HG02759 (cell line): ENCODE results near the gene PRKG1.
"Not testable (repeated sequence)": the region's sequence is repeated elsewhere in the genome, so short reads cannot be mapped to it uniquely, and the experiment has no call there.

ENCODE experiments used
- ATAC-seq: cut with Tn5 transposase; IDR thresholded peaks from one replicate; pipeline ENCODE4 v1.9.1; 2021; ENCODE audit warnings: mild to moderate bottlenecking, moderate library complexity; ENCODE audit not compliant: unreplicated experiment

The PRKG1 gene

DNA sequence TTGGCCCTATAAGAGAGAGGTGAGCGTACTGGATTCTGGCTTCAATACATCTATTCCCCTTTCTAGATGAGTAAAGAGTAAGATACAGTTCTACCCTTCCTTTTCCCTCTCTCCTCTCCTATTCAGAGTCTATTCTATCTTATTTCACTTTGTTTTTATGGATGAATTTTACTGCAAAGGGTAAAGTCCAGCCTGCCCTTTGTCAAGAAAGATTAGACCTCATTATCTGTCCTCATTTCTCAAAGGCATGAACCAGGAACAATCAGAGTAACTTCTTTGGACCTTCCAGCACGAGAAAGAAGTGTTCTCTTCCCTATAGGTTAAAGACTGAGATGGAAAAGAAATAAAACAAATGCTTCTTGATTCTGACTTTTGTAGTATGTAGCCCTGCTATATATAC, 239.0 kb downstream of the PRKG1 start:
- no peak for ATAC-seq

DNA sequence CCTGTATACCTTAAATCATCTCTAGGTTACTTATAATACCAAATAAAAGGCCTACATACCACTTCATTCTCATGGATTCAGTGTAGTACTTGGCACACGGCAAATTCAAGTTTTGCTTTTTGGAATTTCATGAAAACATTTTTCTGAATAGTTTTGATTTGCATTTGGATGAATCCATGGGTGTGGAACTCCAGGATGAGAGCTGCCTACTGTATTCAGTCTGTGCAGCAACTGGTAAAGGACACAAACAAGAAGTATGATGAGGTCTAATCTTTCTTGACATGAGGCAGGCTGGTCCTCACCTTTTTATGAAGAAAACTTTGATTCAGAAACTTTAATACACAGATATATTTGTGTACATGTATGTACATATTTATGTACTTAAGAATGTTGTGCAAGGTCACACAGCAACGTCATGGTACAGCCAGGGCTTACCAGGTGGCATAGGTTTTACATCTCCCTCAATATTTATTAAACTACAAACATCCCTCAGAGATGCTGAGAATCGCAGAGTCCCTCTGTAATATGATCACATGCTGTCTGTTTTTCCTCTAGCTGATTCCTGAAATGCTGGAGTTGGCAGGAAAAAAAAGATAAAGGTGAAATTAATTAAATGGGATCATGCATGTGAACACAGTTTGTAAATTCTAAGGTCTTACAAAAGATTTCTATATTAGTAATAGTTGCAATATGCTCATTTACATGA, 239.6 kb downstream of the PRKG1 start:
- no peak for ATAC-seq

DNA sequence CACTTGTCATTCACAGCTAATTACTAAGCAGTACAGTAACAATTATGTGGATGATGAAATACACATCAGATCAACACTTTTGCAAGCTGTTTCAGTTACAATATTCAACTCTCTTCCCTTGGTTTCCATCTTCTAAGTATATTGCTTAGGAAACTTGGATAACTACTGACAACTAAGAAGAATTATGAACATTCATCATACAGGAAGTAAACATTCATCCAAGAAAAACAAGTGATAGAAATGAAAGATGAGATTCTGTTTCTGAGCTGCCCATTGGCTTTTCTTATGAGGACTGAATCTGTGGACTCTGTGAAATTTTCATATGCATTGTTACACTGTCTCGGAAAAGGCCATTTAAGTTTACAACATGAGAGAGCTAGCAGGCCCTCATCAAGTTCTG, 240.2 kb downstream of the PRKG1 start:
- ATAC-seq = no peak

DNA sequence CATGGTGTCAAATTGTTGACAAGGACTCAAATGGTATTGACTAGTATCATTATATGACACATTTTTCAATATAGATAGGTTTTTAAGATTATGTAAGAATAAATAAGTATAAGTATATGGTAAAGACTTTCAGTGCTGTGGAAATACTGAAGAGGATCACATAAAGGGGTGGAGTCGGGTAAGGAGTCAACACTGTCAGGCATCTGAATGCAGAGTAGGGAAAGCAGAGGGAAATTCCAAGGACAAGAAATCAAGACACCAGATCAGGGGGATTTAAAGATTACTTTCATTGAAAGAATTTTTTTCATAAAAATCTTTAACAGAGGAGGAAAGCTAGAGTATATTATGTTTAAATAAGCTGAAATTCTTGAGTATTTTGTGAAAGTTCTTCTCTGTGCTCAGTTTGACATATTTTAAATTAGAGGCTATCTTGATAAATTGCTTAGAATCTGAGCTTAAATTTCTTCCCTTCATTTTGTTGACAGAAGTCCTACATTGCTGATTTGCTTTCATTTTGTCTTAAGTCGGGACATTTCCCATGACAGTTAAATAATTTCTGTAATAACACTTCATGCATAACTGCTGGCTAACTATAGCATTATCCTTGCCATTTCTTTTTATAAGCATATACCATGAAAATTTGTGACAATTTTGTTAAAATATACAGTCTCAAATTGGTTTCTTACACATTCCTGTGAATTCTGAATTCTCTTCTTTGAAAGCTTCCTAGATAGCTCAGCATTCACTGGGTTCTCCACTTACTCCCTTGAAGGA, 244.3 kb downstream of the PRKG1 start:
- no peak for ATAC-seq

DNA sequence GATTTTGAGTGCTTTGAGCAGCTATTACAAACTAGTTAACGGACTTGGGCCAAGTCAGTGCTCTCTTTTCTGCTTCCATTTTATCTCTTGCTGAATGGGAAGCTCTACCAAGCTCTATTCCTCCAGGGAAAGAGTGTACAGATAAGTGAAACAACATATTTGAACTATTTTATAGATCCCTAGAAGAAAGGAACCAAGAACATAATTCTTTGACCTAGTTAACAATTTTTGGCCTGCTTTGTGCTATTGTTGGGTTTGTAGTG, 244.8 kb downstream of the PRKG1 start:
- no peak for ATAC-seq

DNA sequence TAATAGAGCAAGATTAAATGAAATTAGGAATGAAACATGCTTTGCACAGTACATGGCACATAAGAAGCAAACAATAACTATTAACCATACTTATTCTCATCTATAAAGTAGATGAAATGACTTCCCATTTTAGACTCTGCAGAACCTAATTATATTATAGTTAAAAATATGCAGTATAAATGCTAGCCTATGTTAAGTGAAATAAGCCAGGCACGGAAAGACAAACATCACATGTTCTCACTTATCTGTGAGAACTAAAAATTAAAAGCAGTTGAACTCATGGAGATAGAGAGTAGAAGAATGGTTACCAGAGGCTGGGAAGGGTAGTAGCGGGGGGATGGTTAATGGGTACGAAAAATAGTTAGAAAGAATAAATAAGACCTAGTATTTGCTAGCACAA, 247.0 kb downstream of the PRKG1 start:
- ATAC-seq = no peak

DNA sequence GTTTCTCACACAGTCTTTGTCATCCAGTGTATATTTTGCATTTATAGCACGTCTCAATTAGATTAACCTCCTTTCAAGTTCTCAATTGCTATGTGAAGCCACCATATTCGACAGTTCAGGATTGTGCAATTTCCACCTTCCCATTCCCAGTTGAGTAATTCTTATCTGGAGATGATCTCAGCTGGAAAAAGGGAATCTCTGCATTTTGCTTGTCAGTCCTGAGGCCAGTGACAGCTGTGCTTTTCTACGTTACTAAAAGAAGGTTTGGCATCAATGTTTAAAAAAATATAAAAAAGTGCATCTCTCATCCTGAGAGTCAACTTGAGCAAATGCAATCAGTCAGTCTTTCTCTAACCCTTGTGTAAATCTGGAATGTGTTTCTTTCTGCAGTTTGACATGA, 247.7 kb downstream of the PRKG1 start:
- no peak for ATAC-seq

DNA sequence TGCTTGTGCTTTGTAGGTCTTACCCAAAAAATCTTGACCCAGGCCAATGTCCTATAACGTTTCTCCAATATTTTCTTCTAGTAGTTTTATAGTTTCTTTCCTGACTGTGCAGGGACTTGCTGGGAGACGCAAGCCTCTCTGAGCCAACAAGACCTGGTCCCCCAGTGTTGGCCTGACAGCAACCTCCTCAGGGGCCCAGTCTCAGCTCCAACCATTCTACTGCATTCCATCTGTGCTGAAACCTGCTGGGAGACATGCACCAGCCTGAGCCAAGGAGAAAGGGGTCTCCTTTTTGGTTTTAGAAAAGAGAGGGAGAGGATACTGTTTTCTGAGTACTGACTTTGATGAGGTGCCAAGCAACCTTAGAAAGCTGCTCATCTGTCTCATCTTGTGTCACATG, 251.4 kb downstream of the PRKG1 start:
- ATAC-seq = no peak

DNA sequence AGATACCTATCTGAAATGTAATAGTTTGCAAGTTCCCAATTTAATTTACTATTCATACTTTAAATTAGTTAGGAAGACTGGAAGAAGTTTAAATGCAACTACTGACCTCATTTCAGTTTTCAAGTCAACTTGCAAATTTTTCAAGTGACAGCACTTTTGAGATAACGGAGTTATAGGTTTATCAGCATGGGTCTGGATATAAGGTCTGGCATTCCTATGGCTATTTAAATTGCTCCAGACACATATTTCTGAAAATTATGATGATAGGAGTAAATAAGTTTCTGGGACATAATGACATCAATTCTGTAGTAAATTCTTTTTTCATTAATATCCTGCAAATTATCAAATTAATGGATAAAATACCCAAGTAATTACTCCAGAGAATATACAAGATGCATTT, 251.9 kb downstream of the PRKG1 start:
- no peak for ATAC-seq

DNA sequence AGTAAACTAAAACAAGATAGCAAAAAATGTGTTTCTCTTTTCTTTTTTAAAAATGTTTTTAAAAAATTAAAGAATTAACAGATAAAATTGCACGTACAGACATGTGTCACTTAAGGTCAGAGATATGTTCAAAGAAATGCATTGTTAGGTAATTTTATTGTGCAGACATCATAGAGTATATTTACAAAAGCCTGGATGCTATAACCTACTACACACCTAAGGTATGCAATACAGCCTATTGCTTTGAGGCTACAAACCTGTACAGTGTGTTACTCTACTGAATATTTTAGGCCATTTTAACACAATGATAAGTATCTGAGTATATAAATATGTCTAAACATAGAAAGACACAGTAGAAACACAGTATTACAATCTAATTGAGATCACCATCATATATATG, 253.1 kb downstream of the PRKG1 start:
- no peak for ATAC-seq

DNA sequence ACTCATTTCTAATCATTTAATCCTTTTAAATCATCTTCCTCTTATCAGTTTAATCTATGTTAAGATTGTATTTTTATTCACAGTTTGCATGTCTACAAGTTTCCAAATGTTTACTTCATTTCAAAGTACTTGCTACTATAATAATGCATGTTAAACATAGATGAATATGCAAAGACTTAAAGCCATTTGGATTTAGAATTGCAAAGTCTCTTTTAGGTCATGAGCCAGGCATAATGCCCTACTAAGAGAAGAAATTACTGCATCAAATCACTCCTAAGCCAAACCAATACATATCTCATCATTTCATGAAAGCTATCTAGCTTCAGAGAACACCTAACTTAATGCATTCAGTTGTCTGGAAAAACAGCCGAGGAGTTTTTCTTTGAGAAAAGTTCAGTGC, 266.1 kb downstream of the PRKG1 start:
- ATAC-seq = no peak

DNA sequence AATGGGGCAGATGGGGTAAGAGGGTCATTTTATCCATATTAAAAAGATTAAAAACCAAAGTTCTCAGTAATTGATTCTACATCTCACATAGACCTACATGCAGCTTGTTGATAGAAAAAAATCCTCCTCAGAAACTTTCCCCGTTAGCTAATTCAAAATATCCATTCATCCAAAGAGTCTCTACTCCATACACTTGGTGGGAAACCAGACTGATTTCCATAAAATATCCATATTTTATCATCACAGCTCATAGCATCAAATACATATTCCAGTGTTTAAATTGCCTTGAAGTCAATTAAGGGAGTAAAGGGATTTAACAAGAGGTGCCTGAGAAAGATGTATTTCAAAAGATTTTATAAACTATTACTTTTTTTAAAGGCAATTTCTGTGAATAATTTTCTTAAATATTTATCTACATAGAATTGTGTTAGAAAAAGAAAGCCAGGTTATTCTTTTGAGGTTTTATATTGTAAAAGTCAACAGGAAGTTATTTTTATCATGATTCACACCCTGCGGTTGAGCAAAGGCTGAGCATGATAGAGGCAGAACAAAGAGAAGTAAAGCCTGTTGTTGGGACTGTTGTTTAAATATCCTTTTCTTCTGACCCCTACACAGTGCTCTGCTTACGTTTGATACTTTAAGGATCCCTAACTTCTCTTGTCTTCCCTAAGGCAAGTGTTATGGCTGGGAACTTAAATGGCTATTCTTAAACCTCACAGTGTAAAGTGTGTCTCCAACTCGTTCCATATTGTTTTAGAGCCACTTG, 266.7 kb downstream of the PRKG1 start:
- ATAC-seq = no peak

DNA sequence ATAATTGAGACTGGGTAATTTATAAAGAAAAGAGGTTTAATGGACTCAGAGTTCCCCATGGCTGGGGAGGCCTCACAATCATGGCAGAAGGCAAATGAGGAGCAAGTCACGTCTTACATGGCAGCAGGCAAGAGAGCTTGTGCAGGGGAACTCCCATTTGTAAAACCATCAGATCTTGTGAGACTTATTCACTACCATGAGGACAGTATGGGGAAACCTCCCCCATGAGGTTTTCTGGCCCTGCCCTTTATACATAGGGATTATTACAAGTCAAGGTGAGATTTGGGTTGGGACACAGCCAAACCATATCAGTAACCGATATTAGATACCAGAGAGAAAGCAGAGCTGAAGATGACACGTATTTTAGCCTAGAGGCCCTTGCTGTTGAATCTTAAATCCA, 267.5 kb downstream of the PRKG1 start:
- ATAC-seq = not testable (repeated sequence)

DNA sequence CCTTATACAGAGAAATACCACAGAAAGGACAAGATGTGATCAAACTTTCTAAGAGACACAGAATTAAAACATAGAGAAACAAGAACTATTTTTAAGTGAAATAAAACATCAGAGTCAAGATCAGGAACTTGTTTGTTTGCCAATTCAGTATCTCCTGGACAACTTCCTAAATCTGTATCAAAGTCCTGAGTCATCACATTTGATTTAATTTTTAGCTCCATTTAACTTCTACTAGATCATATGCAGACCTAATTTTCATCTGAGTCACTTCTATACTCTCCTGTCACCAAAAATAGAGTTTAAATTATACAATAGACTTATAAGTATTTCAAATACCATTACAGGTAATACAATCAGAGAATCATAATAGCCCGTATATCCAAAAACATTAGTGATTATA, 268.1 kb downstream of the PRKG1 start:
- no peak for ATAC-seq

DNA sequence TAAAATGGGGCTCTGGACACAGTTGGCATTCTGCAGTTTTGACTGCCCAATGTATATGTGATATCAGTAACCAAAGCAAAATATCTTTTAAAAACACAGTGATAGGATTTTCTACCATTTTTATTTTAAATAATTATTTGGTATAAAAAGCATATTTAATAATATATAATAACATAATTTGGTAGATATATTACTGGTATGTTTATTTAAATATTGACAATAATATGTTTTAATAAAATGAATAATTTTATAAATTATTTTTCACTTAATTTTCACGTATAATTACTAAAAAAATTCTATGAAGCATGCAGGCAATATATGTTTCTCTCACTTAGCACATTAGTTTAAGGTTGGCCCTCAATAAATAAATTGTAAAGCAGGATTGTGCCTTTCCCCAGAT, 269.1 kb downstream of the PRKG1 start:
- ATAC-seq = no peak

DNA sequence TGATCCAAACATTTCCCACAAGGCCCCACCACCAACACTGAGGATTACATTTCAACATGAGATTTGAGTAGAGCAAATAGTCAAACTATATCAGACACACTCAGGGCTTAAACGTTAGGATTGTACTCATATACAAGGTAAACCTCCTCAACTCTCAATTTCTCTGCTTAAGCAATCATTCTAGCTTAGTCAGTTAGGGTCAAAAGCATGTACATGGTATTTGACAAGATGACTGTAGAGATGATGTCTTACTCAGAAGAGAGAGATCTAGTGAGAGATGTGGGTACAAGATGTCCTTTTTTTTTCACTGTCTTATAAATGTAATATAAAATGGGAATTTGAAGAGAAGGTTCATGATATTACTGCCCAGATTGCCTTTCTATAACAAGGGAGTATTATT, 270.1 kb downstream of the PRKG1 start:
- ATAC-seq = no peak

DNA sequence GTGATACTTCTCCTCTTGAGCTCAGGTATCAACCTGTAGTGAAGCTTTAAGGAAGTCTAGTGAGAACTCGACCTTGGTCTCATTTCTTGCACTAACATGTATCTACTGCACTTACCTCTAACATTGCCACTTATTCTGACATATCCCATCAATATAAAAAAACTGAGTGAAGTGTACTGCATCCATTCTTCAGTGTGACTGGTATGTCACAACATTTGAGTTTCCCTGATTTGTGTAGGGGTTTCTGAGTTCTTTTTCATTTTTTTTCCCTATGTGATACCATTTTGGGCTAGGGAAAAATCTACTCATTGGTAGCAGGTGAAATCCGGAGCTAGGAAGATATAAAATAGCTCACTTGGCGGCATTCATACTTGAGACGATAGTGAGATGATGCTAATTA, 274.3 kb downstream of the PRKG1 start:
- no peak for ATAC-seq

DNA sequence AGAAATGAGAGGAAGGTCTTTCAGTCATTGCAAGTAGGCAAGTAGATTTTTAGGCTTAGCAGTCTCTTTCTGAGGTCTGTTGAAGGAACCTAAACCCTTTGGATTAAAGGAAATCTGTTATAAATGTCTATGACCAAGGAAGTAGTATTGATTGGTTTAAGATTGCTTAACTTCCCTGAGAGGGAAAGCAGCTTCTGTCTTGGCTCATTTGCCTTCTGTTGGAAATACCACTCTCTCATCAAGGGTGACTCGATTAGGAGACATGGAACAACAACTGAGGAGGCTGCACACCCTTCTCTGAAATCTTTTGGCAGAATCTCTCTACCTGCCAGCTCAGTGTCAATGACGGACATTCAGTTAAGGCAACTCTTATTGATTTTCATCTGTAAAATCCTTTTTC, 282.9 kb downstream of the PRKG1 start:
- no peak for ATAC-seq

DNA sequence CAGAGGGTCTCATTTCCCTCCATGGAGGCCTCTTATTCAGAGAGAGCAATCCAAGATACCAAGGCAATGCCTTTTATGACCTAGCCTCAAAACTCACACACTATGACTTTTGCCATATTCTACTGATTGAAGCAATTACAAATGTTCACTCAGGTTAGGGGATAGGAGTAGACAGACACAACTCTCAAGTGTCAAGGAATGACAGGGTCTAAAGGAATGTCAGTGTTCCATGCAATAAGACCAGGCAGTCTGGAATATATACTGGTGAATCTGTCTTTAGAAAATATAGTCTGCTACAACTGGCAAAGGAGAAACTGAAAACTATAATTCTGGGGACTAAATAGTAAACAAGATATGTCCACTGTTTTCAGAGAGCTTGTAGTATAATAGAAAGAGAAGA, 283.9 kb downstream of the PRKG1 start:
- no peak for ATAC-seq

DNA sequence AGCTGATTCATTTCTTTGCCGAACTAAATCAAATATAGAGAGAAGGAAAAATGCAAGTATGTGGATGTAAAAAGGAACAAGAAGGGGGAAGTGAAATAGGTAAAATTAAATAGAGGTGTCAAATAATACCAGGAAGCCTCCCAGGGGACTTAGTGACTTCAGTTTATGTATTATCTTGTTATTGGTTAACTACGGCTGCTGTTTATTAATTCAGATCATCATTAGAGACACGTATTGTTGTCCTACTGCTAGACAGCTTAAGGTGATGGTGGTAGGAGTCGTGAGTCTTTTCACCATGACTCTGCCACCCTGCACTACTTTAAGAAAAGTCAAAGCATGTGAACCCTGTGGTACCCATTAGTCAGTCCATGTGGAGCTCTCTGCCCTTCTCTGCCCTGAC, 289.1 kb downstream of the PRKG1 start:
- ATAC-seq = peak; percentile 65

DNA sequence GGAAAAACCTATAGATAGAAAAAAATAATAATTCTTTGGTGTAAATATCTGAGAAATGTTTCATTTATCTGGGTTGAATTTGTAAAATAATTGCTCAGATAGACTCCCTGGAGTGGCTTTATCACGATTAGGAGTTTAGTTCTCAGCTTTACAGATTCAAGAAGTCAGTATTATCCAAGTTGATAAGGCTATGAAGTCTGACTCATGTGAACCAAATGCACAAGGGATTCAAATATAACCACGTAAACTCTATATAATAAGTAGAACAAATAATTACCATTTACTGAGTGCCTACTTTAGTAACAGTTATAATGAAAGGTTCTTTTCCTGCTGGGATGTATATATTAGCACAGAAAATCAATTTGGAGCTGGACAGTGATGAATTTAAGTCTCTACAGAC, 290.4 kb downstream of the PRKG1 start:
- no peak for ATAC-seq

DNA sequence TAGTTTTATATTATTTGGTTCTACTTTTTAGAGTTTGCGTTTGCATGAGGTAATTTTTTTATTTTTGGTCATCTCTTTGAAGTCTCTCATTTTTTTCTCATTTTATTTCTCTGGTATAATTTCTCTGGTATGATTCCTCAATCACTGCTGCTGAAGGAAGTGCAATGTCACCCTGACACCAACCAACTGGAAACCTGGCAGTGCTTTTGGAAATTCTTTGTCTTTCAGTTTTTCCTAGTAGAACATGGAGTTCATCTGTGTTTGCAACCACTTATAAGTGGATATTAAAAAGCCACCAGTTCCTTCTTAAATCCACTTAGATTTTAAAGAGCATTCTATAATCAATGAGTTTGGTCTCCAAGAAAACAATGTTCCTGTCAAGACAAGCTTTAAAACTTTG, 291.8 kb downstream of the PRKG1 start:
- no peak for ATAC-seq
